Right ventricle myocardium superior (tissue), 1 donor: ENCODE measurements around the gene MYO9A. TPM values are rescaled to one million over a fixed set of nuclear protein-coding genes. Genes with fewer than 3 reads are reported as not detected.
A peak's percentile ranks its signal among the peaks of the same experiment; 100 is the strongest.

Source experiments
- ATAC-seq: fragments of 200-7000 bp; cut with Tn5 transposase; one replicate; pipeline ENCODE4 v1.9.1; 2020; ENCODE audit warnings: mild to moderate bottlenecking; ENCODE audit not compliant: poor library complexity
- DNase-seq: peaks from one replicate; pipeline ENCODE4 v3.0.0-alpha.2; 2020
- intact Hi-C: fragments of 100-400 bp; cut with DNase I; formaldehyde crosslinking; loops from one replicate; pipeline ENCODE4 v1.11.2; 2022
- total RNA-seq: library from RNA; stranded (reverse); fragmentation: NEBNext Ultra II Directional; extraction: Animal tissue kit (Norgen Biotek cat#: 25700); gene quantifications from one replicate; pipeline ENCODE4 v1.2.1, GENCODE V29; 2021
- donor health status: DM: no; HTN: yes; CAD: no; lungs with severe emphysema.

Gene MYO9A
- total RNA-seq, 1 donor from 2014 or later = 32.7 TPM

DNA sequence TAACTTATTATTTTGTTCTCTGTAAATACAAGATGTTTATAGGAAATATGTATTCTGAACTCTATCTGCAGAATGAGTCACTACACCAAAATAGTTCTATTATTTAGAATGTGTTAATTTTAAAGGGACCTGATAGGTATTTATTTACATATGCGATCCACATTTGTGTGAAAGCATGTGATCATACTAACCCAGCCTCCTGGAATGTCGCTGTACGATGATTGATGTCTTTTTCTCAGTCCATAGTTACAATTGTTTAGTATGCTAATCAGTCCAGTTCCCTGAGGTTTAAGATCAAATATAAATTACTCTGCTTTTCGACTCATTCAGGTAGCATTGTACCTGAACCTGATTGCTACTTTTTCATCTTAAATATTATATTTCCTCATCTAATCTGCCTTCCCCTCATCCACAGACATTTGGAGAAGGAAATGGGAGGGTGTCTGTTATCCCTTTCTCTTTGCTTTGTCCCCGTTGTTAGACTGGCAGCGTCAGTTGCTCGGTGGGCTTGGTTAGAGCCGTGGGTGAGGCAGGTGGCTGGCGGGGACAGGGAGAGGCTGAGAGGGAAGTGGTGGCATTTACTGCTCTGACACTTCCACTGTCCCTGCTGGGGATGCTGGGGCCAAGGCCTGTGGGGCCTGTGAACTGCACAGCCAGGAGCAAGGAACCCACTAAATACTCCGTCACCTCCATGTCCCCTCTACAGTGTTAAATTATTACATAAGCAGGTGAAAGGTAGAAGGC lies 335.4 kb downstream of the MYO9A start:
- DNase-seq = no peak
- intact Hi-C loops = no loop called here

GRCh38 chr15:71781965-71782265 lies 336.0 kb downstream of the MYO9A start:
- DNase-seq (no peak), ATAC-seq (no peak)
- intact Hi-C loops = no loop called here

More for the DNA sequence above, 335.4 kb downstream of the MYO9A start:
- ATAC-seq = no peak

DNA sequence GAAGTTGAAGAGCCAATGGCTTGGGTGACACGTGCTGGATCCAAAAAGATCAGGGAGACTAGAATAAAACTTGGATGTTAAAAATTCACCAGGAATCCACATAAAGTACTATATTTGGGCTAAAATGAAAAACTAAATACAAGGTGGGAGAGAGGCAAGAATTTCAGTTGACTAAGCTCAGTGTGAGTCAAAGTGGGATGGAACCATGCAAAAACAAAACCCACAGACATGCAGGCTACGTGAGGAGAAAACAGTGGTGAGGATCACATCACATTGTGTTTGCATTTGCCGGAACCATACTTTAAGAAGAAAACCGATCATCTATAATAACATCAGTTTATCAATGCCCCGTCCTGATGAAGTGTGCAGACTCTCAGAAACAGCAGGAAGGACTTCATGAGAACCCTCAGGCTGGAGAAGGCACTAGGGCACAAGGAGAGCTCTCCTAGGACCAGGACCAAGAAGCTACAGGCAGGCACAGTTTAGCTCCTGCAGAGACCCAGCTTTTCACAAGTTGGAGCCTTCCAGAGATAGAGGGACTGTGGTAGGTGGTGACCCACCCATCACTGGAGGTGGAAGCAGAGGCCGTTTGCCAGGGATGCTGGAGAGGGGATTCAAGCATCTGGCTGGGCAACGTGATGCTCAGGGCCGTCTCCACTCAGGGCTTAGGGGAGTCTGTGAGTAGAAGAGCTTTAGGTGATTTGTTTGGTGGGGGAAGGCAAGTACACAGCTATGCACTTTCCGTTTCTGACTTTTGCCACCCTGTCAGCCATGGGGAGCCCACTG lies 336.6 kb downstream of the MYO9A start:
- ATAC-seq (no peak), DNase-seq (no peak)
- intact Hi-C loops = no loop called here

DNA sequence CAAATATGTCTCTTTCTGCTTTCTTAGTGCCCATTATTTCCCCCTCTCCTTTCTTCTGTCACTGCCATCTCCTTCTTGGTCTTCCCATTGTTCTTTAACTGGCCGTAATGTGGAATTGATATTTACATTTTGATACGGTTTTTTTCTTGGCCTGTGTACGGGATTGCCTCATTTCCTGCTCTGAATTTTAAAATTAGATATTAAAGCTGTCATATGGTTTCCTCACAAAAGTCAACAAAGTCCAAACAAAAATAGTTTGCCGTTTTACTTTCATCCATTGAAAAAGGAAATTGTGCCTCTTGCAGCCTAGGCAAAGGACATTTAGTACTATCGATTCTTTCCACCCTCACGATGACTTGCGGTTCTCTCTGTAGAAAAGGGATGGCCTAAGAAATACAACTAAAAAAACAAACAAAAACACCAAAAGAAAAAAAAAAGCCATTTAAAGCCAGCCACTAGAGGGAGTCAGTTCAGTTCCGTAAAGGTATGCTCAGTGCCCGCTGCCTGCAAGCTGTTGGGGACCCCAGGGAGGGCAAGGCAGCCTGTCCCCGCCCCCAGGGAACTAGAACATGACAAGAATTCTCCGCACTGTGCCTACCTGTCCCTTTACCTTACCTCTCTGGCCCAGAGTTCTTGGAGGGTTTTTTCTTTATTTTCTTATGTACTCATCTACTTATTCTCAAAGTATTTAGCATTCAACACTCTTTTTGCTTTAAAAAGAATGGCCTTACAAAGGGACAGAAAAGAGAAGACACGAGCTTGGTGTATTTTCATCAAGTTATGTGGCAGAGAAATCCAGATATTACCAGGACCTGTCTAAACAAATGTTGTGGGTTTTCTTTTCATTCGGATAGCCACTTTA lies 337.6 kb downstream of the MYO9A start:
- ATAC-seq = peak; percentile 42
- intact Hi-C loops = no loop called here
- DNase-seq = no peak

- intact Hi-C loops = no loop called here
- no peak for DNase-seq
These were observed 338.7 kb downstream of the MYO9A start for GRCh38 chr15:71779073-71779797.

DNA sequence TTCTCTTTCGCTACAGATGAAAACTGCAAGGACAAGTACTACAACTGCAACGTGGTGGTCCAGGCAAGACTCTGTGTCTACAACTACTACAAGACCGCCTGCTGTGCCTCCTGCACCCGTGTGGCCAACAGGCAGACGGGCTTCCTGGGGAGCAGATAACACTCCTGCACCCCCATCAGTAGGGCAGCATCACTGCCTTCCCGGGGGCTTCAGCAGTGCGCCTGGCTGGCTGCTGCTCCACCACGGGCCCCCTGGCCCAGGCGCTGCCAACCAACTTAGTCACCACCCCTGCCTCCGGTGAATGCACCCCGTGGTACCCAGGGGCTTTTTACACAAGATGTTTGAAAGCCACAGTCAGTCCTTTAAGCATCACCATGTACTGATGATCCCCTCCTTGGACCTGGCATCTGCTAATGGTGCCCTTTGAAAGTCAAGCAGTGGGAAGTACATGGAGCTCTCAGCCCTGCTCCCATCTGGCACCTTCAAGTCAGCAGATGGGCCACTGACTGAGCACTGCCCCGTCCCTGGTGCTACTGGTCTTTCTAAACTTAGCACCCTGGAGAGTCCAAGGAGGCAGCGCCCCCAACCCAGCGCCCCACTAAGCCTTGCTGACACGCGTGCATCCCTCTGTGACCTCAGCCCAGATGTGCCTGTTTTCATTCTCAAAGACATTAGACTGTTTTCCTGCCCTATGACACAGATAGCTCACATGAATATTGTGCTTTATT lies 340.6 kb downstream of the MYO9A start:
- DNase-seq (no peak), ATAC-seq (no peak)
- intact Hi-C loops = no loop called here

More at GRCh38 chr15:71779073-71779797, 338.7 kb downstream of the MYO9A start:
- ATAC-seq = no peak

DNA sequence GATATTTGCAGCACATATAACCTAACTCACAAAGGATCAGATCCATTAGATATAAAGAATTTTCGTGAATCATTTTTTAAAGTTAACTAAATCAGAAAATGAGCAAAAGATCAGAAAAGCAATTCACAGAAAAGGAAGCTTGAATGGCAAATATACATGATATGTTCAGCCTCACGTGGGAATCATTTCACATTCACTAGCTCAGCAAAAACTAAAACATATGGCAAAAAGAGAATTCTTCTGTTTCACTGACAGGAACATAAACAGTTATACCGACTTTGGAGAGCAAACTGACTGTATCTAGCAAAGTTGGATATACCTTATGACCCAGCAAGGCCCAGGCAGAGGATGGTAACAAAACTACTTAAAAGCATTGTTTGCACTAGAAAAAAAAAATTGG lies 341.6 kb downstream of the MYO9A start:
- no peak for DNase-seq
- intact Hi-C loops = no loop called here
- no peak for ATAC-seq

DNA sequence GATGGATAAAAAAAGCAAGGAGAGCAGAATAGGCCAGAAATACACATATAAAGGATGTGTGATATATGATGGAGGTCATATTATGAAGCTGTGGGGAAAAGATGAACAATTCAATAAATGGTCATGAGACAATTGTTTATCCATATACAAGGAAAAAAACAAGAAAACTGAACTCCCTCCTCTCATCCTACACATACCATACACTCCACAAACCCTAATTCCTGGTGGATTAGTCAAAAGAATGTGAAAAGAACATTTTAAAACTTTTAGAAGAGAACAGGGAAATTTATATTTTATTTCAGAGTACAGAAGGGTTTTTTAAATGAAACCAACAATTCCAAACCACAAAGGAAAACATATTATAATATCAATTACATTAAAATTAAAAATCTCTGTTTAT lies 342.1 kb downstream of the MYO9A start:
- intact Hi-C loops = no loop called here
- DNase-seq (no peak), ATAC-seq (no peak)

DNA sequence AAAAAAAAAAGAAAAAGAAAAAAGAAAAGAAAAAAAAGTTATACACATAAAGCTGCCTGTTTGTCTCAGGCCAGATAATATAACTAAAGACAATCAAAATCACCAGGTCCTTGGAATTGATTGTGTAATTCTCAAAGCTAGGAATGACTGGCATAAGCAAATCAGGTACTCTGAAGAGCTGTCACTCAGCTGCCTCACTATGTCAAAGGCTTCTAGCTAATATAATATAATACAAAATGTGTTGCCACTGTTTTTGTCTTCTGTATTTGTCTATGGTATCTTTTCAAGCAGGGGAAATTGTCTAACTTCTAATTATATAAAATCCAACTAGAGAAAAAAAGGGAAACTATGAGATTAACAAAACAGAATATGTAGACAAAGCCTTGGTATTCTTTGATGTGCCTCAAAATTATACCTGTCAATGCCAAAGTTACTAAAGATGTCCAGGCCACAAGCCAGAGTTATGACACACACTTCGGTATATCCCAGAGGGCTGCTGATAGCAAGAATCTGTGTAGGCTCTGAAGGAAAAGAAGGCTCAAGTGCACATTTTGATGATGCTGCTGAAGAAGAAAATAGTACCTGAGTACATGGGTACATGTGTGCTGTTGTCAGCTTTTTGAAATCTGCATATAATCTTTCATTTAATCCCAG lies 344.6 kb downstream of the MYO9A start:
- intact Hi-C loops = no loop called here
- ATAC-seq (no peak), DNase-seq (no peak)

Other genes with a start within 250 kb of the MYO9A start
- 6.3 TPM for gene SENP8, start 253 bp upstream of the MYO9A start, total RNA-seq
- not detected for gene GRAMD2A, start 79.6 kb upstream of the MYO9A start, total RNA-seq
- gene PKM, start 113.0 kb upstream of the MYO9A start, total RNA-seq = 1,065 TPM
- 37.2 TPM for gene PARP6, start 154.4 kb upstream of the MYO9A start, total RNA-seq
- gene CELF6, start 202.0 kb upstream of the MYO9A start, total RNA-seq = 1.3 TPM